ENCODE results near the gene GAL3ST3. TPM values are rescaled to one million over a fixed set of nuclear protein-coding genes. Genes with fewer than 3 reads are reported as not detected.

GAL3ST3 gene
- total RNA-seq, 1 donor from 2014 or later = not detected

DNA sequence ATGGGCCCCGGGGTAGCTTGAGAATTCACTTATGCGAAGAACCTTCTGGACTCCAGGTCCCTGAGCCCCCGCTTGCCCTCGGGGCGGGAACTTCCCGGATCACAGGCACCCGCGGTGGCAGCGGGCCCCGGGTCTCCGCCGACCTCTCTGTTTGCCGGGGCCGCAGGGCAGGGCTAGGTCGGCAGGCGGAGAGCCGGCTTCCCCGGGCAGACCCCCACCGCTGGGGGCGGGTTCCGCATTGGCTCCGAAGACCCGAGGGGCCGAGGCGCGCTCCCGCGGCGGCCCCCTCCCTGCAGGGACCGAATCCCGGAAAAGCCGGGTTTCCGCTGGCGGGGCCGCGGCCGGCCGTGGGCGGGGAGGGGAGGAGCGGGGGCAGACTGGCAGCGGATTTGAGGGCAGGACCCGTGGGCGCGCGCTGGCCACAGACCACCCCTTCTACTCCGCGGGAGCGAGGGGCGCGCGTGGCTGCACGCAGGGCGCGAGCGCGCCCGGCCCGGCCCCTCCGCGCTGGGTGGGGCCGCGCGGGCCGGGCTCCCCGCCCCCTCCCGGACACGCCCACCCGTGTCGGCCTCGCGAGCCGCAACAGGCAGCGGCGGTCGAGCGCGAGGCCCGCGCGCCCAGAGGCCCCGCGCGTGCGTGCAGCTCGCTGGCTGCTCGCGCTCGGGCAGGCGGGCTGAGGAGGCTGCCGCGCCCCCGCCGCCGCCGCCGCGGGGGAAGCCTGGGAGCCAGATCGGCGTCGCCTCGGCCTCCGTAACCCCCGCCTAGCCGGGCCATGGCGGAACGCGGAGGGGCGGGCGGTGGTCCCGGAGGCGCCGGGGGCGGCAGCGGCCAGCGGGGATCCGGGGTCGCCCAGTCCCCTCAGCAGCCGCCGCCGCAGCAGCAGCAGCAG is 21.0 kb upstream of the GAL3ST3 start, which contains the start of gene PACS1:
TSS of gene PACS1 (plus strand) at position 558 of the 889 bp plus-strand sequence. CDS start at position 773, 215 bp downstream.
- DNase-seq (ENCODE audit: low read depth) = peak; percentile 84

DNA sequence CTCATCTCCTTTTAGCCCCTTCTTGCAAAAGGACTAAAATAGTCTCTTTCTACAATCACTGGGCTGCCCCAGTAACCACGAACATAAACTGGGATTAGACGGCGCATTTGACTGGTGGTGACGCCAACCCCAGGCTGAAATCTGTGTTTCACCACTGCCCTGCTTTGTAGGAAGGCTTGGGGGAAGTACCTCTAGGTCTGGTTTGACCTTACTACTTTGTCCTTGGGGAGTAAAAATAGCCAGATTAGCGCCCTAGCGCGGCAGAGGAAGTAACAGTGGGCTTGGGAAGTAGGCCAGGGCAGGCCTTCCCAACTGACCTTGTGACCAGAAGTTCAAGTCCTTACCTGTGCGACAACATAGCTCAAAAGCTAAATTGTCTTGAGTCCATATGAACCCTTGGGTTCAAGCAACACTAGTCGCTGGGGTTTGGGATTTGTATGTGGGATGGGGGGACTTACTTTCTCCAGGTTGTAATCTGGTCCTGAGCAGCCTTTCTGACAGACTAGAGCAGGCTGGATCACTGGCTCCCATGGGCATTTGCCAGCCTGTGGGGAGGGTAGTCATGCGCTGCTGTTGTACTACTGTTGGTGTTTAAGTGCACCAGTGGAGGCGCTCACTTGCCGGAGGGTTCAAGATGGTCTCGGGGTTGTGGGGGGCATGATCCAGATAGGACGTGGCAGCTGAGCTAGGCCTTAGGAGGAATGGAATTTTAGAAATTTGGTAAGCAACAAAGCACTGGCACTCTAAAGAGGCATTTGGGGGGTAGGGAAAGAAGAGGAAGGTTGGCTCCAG is 20.2 kb upstream of the GAL3ST3 start:
- DNase-seq (ENCODE audit: low read depth) = peak; percentile 92

DNA sequence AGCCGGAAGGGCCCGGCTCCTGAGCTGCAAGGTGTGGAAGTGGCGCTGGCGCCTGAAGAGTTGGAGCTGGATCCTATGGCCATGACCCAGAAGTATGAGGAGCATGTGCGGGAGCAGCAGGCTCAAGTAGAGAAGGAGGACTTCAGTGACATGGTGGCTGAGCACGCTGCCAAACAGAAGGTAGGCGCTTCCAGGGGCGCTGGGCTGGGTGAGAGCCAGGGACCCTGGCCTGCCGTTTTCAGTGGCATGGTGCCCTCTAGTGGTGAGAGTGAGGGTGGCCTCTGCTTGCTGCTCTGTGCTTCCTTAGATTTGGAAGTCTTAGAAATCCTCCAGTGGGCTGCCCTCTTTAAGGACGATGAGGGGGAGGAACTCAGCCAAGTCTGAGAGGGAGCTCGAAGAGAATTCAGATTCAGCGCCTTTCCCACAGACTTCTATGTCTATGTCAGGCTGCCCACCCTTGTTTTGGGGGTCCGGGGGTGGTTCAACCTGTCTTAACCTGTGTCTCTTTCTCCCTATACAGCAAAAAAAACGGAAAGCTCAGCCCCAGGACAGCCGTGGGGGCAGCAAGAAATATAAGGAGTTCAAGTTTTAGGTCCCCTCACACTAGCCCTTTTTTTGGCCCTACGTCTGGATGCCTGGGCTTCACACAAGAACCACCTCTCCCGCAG is 19.3 kb upstream of the GAL3ST3 start:
- peak; percentile 75 for DNase-seq (ENCODE audit: low read depth)

DNA sequence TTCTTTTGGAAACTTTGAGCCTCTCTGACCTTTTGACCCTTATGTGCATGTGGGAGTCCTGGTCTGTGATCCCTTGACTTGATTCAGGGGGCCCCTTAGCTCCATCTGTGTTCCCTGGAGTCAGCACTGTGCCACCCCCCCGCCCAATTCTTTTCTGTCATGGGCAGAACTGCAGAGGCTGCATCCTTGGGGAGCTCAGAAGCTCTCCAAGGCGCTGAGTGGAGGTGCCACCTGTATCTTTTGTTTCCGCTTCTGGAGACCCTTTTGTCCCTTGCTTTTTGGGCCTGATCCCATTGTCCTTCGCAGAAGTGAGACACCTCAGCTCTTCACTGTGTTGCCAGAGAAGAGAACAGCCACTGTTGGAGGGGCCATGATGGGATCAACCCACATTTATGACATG is 18.7 kb upstream of the GAL3ST3 start:
- no peak for DNase-seq (ENCODE audit: low read depth)

DNA sequence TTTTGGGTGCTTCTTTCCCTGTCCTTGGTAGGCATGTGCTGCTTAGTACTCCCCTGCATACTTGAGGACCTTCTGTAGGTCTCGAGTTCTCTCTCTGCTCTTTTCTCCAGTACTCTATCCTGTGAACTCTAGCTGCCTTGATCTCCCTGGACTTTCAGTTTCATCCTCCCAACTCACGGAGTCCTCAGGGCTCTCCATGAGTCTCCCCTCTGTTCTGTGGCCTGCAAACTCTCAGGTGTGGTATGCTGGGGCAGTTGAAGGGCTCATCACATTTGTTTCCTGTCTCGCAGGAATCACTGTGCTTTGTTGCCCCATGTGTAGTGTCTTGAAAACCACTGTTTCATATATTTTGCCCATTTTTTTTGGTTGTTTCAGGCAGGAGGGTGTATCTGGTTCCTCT is 17.8 kb upstream of the GAL3ST3 start:
- DNase-seq (ENCODE audit: low read depth) = no peak

DNA sequence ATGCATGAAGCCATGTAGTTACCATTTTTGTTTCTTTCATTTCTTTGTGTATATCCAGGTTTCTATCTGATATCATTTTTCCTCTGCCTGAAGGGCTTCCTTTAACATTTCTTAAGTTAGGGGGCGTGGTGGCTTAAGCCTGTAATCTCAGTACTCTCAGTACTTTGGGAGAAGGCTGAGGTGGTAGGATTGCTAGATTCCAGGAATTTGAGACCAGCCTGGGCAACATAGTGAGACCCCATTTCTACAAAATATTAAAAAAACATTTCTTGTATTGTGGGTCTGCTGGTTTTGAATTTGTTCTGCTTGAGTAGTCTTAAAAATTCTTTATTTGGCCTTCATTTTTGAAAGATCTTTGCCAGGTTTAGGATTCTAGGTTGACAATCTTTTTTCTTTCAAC is 15.6 kb upstream of the GAL3ST3 start:
- DNase-seq (ENCODE audit: low read depth) = no peak

DNA sequence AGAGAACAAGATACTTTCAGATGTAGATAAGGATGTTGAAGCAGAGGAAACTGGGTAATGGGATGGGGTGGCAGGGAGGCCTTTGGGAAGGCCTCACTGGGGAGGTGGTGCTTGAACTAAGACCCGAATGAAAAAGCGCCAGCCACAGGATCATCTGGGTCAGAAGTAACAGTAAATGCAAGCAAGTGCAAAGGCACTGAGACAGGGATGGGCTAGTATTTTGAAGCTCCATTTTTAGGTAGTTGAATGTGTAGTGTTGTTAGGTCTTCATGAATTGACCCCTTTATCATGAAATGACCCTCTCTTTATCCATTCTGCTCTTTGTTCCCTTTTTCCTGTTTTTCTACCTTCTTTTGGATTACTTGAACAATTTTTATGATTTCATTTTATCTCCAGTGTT is 14.9 kb upstream of the GAL3ST3 start:
- DNase-seq (ENCODE audit: low read depth) = no peak

DNA sequence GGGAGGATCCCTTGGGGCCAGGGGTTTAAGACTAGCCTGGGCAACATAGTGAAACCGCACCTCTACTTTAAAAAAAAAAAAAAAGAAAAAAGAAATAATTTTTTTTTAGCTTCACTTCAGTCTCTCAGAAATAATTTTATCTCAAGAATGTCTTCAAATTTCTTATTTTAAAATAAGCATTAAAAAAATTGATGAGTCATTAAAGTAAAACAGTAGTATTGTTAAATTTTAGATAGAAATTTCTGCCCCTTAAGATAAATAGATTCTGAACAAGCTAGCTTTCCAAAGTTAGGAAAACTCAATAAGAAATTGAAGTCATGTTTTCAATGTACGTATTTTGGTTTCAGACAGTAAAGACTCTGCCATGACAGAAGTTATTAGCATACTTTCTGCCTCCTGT is 13.4 kb upstream of the GAL3ST3 start:
- DNase-seq (ENCODE audit: low read depth) = no peak

DNA sequence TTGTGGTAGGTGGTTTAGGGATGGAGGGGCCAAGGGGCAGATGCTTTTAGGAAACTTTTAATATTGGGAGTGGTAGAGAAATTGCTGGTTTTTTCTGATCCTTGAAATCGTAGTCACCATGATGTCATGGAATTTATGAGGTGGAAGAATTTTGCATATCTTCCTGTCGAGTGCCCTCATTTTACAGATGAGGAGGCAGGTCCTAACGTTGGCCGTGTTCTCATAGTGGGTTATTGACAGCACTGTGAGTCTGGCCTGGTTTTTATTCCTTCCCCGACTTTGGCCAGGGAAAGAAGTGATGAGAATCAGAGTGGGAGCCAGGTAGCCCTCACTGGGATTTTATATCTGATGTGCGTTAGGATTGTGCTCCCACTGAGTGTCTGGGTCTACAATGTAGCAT is 12.3 kb upstream of the GAL3ST3 start:
- no peak for DNase-seq (ENCODE audit: low read depth)

DNA sequence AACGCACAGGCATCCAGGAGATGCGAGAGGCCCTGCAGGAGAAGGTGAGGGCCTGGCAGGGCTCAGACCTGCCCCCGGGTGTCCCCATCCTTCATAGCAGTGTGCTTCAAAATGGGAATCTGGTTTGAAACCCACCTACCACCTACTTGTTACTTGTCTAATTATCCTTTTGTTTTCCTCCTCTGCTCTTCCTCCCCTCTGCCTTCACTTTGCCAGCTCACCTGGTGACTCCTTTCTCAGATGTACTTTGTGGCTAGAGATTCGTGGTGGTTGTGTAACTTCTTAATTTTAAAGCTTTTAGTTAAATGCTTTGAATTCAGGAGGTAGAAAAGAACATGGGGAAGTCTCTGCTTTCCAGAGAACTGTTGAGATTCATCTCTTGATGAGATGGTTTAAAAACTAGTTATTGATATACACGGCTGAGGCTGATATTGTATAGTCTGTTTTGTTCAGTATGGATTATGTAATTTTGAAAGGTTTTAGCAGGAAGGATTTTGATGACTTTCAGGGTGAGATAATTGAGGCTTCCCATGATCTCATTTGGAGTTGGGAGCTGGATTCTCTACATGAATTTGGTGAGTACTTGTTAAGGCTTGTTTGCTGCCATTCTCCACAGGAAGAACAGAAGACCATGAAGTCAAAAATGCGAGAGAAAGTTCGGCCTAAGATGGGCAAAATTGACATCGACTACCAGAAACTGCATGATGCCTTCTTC is 11.2 kb upstream of the GAL3ST3 start:
- no peak for DNase-seq (ENCODE audit: low read depth)

DNA sequence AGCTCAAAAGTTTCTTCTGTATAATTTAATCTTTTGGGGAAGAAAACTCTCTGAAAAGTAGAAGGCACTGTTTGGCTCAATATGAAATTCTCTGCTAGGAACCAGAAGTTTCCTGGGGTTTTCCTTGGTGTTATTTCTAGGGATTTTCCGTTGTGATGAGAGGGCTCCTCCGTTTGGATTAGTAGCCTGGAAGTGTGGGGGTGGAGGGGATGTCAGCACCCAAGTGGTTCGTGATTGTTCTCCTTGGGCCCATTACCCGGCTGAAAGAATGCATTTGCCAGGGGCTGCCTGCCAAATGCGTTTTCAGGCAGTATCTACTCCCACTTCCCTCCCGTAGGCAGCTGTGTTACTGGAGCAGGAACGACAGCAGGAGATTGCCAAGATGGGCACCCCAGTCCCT is 7.5 kb upstream of the GAL3ST3 start:
- DNase-seq (ENCODE audit: low read depth) = no peak

DNA sequence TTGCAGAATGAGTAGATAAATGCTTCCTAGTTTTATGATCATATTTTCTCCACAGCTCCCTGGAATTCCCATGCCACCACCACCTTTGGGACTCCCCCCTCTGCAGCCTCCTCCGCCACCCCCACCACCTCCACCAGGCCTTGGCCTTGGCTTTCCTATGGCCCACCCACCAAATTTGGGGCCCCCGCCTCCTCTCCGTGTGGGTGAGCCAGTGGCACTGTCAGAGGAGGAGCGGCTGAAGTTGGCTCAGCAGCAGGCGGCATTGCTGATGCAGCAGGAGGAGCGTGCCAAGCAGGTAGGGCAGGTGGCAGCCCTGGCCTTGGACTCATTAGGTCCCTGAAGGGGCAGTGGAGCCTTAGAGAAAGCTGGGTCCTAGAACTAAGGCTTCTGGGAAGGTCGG is 6.1 kb upstream of the GAL3ST3 start:
- no peak for DNase-seq (ENCODE audit: low read depth)

DNA sequence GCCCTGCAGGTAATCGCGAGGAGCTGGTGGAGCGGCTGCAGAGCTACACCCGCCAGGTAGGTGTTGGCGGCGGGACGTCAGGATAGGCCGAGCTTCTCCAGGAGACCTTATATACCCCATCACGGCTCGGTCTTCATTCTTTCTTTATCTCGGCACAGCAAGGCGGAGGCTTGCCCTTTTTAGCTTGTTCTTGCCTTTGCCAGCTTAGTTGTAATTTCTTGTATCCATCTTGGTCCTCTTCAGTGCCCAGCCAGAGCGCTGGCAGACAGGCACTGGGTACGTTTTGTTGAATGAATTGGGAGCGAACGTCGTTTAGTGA is 3.7 kb upstream of the GAL3ST3 start:
- no peak for DNase-seq (ENCODE audit: low read depth)

DNA sequence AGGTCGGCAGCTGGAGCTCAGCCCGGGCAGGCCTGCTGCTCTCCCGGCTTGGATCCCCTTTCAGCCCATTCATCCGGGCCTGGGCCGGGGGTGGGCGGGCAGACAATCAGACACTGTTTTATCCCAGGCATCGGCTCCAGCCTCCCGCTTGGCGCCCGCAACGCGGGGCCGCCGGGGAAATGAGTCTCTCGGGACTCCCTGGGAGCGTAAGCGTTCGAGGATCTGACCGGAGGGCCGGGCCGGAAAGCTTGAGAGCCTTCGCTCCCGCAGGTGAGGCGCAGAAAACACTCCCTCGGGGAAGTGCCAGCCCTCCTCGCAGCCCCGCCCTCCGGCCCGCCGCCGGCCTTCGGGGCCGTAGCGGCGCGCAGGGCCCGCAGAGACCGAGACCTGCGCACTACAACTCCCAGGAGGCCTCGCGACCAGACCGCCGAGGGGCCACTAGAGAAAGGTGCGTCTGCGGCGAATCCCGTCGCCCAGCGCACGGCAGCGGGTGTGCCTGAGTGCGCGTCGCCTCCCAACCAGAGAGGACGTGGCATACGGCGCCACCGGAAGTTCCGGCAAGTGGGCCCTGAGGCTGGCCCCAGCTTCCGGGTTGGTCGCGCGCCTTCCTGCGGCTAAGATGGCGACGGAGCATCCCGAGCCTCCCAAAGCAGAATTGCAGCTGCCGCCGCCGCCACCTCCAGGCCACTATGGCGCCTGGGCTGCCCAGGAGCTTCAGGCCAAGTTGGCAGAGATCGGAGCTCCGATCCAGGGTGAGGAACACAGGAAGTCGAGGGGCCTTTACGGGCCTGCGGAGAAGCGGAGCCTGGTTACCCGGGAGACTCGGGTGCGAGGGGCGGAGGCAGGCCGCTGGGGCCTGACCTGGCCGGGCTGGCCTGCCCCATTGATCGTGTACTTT is 3.1 kb upstream of the GAL3ST3 start, which contains the start of gene SF3B2:
TSS of gene SF3B2 (plus strand) at position 599 of the 898 bp plus-strand sequence. CDS start at position 620, 21 bp downstream.
- DNase-seq (ENCODE audit: low read depth) = peak; percentile 99

DNA sequence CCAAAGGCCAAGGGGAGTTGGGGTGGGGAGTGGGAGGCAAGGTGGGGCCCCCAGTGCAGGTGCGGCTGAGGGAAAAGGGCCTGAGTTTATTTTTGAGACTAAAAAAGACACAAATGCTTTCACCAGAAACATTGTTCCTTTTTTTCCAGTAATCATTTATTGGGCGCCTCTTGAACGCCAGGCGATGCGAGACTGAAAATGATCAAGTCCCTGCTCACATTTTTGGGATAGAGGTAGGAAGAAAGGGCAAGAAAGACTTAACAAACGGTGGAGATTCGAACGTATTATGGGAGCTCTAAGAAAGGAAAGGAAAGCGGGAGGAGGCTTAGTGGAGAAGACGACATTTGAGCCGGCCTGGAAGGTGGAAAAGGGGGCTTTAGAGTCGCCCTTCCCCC is 2.4 kb upstream of the GAL3ST3 start:
- DNase-seq (ENCODE audit: low read depth) = no peak

DNA sequence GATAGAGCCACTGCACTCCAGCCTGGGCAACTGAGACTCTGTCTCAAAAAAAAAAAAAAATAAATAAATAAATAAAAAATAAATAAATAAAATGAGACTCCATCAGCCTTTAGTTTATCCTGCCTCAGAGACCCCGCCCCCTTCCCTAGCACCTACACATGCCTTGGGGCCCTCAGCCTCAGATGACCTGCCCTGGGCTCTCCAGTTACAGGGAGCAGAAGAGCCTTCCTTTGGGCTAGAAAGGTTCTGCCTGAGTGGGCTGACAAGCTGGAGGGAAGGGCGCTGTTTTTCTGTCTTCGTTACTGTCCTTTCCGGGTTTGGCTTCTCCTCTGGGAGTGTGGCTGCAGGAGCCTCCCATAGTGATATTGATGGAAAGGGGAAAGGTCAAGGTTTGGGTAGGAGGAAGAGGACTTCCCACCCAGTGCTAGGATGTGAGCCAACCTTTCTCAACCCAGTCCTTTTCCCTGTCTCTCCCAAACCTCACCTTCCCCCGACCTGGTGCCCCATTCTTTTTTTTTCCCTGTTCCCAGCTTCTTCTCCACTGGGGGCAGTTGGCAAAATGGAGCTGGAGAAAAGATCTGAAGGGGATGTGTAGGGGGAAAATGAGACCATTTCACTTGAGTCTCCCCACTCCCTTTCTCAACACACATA is 1.7 kb upstream of the GAL3ST3 start:
- peak; percentile 8 for DNase-seq (ENCODE audit: low read depth)

DNA sequence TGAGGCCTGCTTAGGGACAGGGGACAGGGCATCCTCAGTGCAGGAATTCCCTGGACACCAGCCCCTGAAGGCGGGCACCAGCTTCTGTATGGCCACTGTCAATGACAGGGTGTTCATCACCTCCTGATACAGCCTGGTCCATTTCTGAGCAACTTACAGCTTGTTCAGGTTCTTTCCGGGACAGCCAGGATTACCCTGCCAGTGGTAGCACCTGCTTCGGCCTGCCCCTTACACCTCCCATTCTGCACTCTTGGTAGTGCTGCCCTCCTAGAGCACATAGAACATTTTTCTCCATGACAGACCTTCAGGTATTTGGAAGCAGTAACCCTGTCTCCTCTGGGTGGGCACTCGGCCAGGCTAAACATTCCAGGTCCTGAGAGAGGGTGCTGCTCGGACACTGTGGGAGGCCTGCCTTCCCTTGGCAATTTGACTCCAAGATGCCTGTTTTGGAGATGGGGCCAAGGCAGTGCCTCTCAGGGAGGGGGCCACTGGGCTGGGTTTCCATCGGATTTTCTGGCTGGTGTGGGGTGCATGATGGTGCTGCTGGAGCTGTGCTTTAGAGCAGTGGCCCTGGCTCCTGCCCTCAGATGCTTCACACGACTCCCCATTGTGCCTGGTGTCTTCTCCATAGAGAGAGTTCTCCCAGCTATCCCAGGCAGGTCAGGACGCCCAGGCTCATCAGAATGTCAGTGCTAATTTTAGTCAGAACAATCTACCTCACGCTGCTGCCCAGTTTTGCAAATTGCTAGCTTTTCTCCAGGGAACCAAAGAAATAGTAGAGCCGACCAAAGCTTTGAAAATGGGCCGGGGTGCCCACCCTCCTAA is 1.2 kb downstream of the GAL3ST3 start:
- DNase-seq (ENCODE audit: low read depth) = no peak

DNA sequence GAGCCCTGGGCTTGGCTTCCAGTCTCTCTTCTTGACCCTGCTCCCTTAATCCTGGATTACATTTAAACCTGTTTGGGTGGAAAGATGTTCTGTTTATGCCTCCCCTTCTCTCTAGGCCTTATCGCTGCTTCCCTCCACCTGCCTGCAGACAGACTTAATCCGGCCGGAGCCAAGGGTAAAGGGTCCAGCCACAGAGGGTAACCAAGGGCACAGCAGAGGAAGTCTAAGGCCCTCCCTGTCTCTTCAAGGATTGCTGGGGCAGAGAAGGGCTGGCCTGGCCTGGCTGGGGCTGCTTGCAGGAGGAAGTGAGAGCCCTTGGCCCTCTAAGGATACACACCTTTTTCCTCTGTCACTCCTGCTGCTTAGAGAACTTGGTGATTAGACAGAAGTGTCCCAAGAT is 2.1 kb downstream of the GAL3ST3 start:
- DNase-seq (ENCODE audit: low read depth) = no peak

DNA sequence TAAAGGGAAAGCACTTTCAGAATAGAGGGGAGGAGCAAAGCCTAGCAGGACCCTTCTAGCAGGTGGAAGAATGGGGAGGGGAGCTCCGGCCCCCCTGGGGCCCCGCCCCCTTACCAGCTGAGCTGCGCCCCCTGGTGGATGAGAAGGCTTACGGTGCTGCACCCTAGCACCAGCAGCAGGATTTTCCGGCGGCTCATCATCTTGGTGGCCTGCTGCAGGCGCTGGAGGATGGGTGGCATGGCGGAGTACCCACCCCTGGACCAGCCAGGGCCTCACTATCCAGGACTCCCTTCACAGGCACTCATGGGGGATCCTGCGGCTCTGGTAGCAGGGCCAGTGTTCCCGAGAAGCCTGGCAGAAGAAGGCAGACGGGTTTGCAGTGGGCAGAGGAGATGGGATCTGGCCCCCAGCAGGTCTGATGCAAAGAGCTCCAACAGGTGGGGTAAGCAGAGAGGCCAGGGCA is 3.8 kb downstream of the GAL3ST3 start:
- DNase-seq (ENCODE audit: low read depth) = peak; percentile 80

Measured in myocyte (in vitro differentiated cells).